Measurements from ENCODE around the gene PODXL2.

The PODXL2 gene

GRCh38 chr3:127710155-127710941 lies 81.4 kb downstream of the PODXL2 start:
- no peak for DNase-seq

- no peak for DNase-seq
Measured at GRCh38 chr3:127711021-127711695, 82.2 kb downstream of the PODXL2 start.

- DNase-seq, result no peak
Measured at GRCh38 chr3:127711896-127712295, 82.9 kb downstream of the PODXL2 start.

GRCh38 chr3:127712461-127712860 lies 83.5 kb downstream of the PODXL2 start:
- DNase-seq, result no peak

GRCh38 chr3:127712881-127713771 lies 84.1 kb downstream of the PODXL2 start:
- DNase-seq, result no peak

GRCh38 chr3:127714125-127714571 lies 85.2 kb downstream of the PODXL2 start:
- DNase-seq, result no peak

- DNase-seq, result no peak
Measured at GRCh38 chr3:127714866-127715265, 85.9 kb downstream of the PODXL2 start.

GRCh38 chr3:127715532-127715931 lies 86.5 kb downstream of the PODXL2 start:
- DNase-seq, result no peak

GRCh38 chr3:127716384-127716783 lies 87.4 kb downstream of the PODXL2 start:
- DNase-seq, result no peak

- peak; percentile 80 for DNase-seq
Measured at GRCh38 chr3:127717357-127718244, 88.6 kb downstream of the PODXL2 start.

GRCh38 chr3:127718245-127718915 lies 89.4 kb downstream of the PODXL2 start:
- no peak for DNase-seq

GRCh38 chr3:127718916-127719290 lies 89.9 kb downstream of the PODXL2 start:
- DNase-seq, result no peak

GRCh38 chr3:127719369-127719768 lies 90.4 kb downstream of the PODXL2 start:
- DNase-seq, result no peak

- DNase-seq, result no peak
Measured at GRCh38 chr3:127720161-127720823, 91.3 kb downstream of the PODXL2 start.

GRCh38 chr3:127720985-127721935 lies 92.3 kb downstream of the PODXL2 start:
- DNase-seq, result no peak

- no peak for DNase-seq
Measured at GRCh38 chr3:127722091-127722784, 93.3 kb downstream of the PODXL2 start.

Data from fibroblast of skin of scalp (primary cell).